ENCODE data around the gene SORBS2. TPM values are rescaled to one million over a fixed set of nuclear protein-coding genes. Genes with fewer than 3 reads are reported as not detected.

Gene SORBS2
- total RNA-seq, 2 experiments from 2014 or later: not detected

- ATAC-seq (ENCODE audit: poor library complexity): no peak
- Histone ChIP-seq H3K27me3 (ENCODE audit: control insufficient read depth in 1 of 2, insufficient read depth in 2 of 2, low read length in 2 of 2) (no peaks in the 10 kb centered on the region), H3K27ac (ENCODE audit: low read depth in 1 of 2, low read length in 2 of 2) (no peak overlapping the region), H3K9me3 (ENCODE audit: control insufficient read depth in 1 of 2, insufficient read depth in 1 of 2, low read length in 2 of 2) (no peaks in the 10 kb centered on the region), H3K4me3 (ENCODE audit: low read length) (no peak overlapping the region), H3K36me3 (ENCODE audit: insufficient read depth, low read length) (no peaks in the 10 kb centered on the region), H3K4me1 (ENCODE audit: insufficient read depth, low read length) (no peaks in the 10 kb centered on the region)
- no peak for TF ChIP-seq CTCF (IDR thresholded peaks at IDR 0.05)
- DNase-seq: no peak
- peaks cover 4% of the 10 kb centered on the region for H3K27me3 Mint-ChIP-seq
- no peak overlapping the region for H3K4me3 Mint-ChIP-seq
- no peaks in the 10 kb centered on the region for H3K9me3 Mint-ChIP-seq
- H3K4me1 Mint-ChIP-seq (ENCODE audit: low read depth): no peaks in the 10 kb centered on the region
- ChIA-PET CTCF (no interaction called here), POLR2A (no interaction called here)
- H3K36me3 Mint-ChIP-seq (ENCODE audit: low read depth): no peaks in the 10 kb centered on the region
- H3K27ac Mint-ChIP-seq: no peak overlapping the region
- intact Hi-C loops (cut with DNase I, micrococcal nuclease): no loop called here
These were observed 263.4 kb downstream of the SORBS2 start for GRCh38 chr4:185548587-185548986.

- ATAC-seq (ENCODE audit: poor library complexity) (no peak), DNase-seq (no peak)
- no peaks in the 10 kb centered on the region for H3K4me1 ChIP-seq (ENCODE audit: insufficient read depth, low read length)
- no peaks in the 10 kb centered on the region for H3K36me3 ChIP-seq (ENCODE audit: insufficient read depth, low read length)
- Mint-ChIP-seq H3K4me1 (ENCODE audit: low read depth) (no peaks in the 10 kb centered on the region), H3K36me3 (ENCODE audit: low read depth) (no peaks in the 10 kb centered on the region), H3K27me3 (peaks cover 10% of the 10 kb centered on the region), H3K27ac (no peak overlapping the region), H3K9me3 (no peaks in the 10 kb centered on the region), H3K4me3 (no peak overlapping the region)
- no peak overlapping the region for H3K27ac ChIP-seq (ENCODE audit: low read depth in 1 of 2, low read length in 2 of 2)
- TF ChIP-seq CTCF (IDR thresholded peaks at IDR 0.05): no peak
- peaks cover 2 to 3% of the 10 kb centered on the region in 2 experiments for H3K27me3 ChIP-seq (ENCODE audit: control insufficient read depth in 1 of 2, insufficient read depth in 2 of 2, low read length in 2 of 2)
- H3K4me3 ChIP-seq (ENCODE audit: low read length): no peak overlapping the region
- CTCF ChIA-PET: no interaction called here
- no peaks in the 10 kb centered on the region for H3K9me3 ChIP-seq (ENCODE audit: control insufficient read depth in 1 of 2, insufficient read depth in 1 of 2, low read length in 2 of 2)
- POLR2A ChIA-PET: no interaction called here
- intact Hi-C loops (cut with DNase I, micrococcal nuclease): no loop called here
These were observed 265.7 kb downstream of the SORBS2 start for GRCh38 chr4:185546335-185546734.

- no peaks in the 10 kb centered on the region for H3K9me3 ChIP-seq (ENCODE audit: control insufficient read depth in 1 of 2, insufficient read depth in 1 of 2, low read length in 2 of 2)
- Mint-ChIP-seq H3K27me3 (peaks cover 13% of the 10 kb centered on the region), H3K4me3 (no peak overlapping the region), H3K27ac (no peak overlapping the region), H3K9me3 (no peaks in the 10 kb centered on the region), H3K4me1 (ENCODE audit: low read depth) (no peaks in the 10 kb centered on the region), H3K36me3 (ENCODE audit: low read depth) (no peaks in the 10 kb centered on the region)
- ATAC-seq (ENCODE audit: poor library complexity) (no peak), DNase-seq (no peak)
- H3K27me3 ChIP-seq (ENCODE audit: control insufficient read depth in 1 of 2, insufficient read depth in 2 of 2, low read length in 2 of 2): peaks cover 2 to 27% of the 10 kb centered on the region in 2 experiments
- no peak overlapping the region for H3K27ac ChIP-seq (ENCODE audit: low read depth in 1 of 2, low read length in 2 of 2)
- CTCF ChIA-PET: interaction anchor here (1.1 kb wide), 1 partner anchor 55 kb away, joined by 4 read pairs; no protein-coding TSS in a partner anchor
- intact Hi-C loops (cut with DNase I, micrococcal nuclease): no loop called here
- no peak overlapping the region for H3K4me3 ChIP-seq (ENCODE audit: low read length)
- POLR2A ChIA-PET: no interaction called here
- no peaks in the 10 kb centered on the region for H3K36me3 ChIP-seq (ENCODE audit: insufficient read depth, low read length)
- no peaks in the 10 kb centered on the region for H3K4me1 ChIP-seq (ENCODE audit: insufficient read depth, low read length)
- no peak for TF ChIP-seq CTCF (IDR thresholded peaks at IDR 0.05)
These were observed 269.2 kb downstream of the SORBS2 start for GRCh38 chr4:185542626-185543315.
